Skeletal muscle satellite cell (primary cell): ENCODE data around the gene URI1. TPM values are rescaled to one million over a fixed set of nuclear protein-coding genes. Genes with fewer than 3 reads are reported as not detected.
"Not testable (repeated sequence)": the region's sequence is repeated elsewhere in the genome, so short reads cannot be mapped to it uniquely, and the experiment has no call there.

Experiments used
- H3K27me3 ChIP-seq: 2 replicates; pipeline ENCODE4 v1.7.0; 2013; ENCODE audit warnings: low read length; ENCODE audit not compliant: control insufficient read depth, insufficient read depth
- H3K36me3 ChIP-seq: 2 replicates; pipeline ENCODE4 v1.7.0; 2013; ENCODE audit warnings: mild to moderate bottlenecking, control low read depth, low read length; ENCODE audit not compliant: insufficient read depth
- H3K4me1 ChIP-seq: 2 replicates; pipeline ENCODE4 v1.7.0; 2013; ENCODE audit warnings: low read length; ENCODE audit not compliant: control insufficient read depth, insufficient read depth
- H3K4me2 ChIP-seq: 2 replicates; pipeline ENCODE4 v1.7.0; 2013; ENCODE audit warnings: mild to moderate bottlenecking, low read length
- H3K4me3 ChIP-seq: 2 replicates; pipeline ENCODE4 v1.7.0; 2013; ENCODE audit warnings: low read length
- H3K9ac ChIP-seq: 2 replicates; pipeline ENCODE4 v1.7.0; 2013; ENCODE audit warnings: mild to moderate bottlenecking, low read depth, low read length, moderate library complexity
- H3K9me3 ChIP-seq: replicated peaks from 2 replicates; pipeline ENCODE4 v1.7.0; 2013; ENCODE audit warnings: mild to moderate bottlenecking, control low read depth, low read length
- total RNA-seq: library from RNA; depleted of rRNA; stranded (reverse); fragments of >200 nt; gene quantifications from 2 replicates; pipeline ENCODE4 v1.2.3, GENCODE V29; 2012; rRNA removed

Gene URI1, protein sequence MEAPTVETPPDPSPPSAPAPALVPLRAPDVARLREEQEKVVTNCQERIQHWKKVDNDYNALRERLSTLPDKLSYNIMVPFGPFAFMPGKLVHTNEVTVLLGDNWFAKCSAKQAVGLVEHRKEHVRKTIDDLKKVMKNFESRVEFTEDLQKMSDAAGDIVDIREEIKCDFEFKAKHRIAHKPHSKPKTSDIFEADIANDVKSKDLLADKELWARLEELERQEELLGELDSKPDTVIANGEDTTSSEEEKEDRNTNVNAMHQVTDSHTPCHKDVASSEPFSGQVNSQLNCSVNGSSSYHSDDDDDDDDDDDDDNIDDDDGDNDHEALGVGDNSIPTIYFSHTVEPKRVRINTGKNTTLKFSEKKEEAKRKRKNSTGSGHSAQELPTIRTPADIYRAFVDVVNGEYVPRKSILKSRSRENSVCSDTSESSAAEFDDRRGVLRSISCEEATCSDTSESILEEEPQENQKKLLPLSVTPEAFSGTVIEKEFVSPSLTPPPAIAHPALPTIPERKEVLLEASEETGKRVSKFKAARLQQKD
- 52.6 and 80.9 TPM in 2 replicates for total RNA-seq

DNA sequence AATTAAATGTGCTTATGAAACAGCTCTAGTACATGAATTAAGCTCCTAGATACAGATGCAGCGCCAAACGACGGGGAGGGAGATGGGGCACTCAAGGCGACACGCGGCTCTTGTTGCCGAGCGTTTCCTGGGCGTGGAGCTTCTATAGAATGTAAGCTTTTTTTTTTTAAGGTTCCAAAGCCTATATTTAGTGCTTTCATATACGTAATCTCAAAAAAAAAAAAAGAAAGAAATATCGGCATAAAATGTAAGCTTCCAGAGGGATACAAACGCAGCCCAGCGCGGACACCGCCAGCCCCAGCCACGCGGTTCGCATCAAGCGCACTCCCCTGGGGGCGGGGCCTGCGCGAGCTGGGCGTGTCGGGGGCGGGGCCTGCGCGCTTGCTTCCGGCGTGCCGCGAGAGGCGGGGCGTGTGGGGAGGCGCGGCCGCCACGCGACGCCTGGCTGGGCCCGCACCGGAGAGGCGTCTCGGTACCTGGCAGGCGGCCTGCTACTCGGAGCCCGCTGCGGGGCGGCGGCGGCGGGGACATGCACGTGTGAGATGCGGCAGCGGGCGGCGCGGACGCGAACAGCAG, at the start of gene URI1:
Gene URI1, plus strand, starts transcription at position 412 of the 576 bp plus-strand sequence. CDS start 309 bp downstream, outside the sequence.
- peaks cover 21% of the 10 kb centered on the region for H3K4me1 ChIP-seq

GRCh38 chr19:29893606-29894284, 48.3 kb upstream of the URI1 start:
- Histone ChIP-seq H3K27me3 (no peaks in the 10 kb centered on the region), H3K9me3 (no peaks in the 10 kb centered on the region), H3K4me2 (no peak overlapping the region), H3K4me3 (no peak overlapping the region), H3K4me1 (no peaks in the 10 kb centered on the region), H3K9ac (no peak overlapping the region), H3K36me3 (no peaks in the 10 kb centered on the region)

More for the DNA sequence above, at the start of gene URI1:
- Histone ChIP-seq H3K27me3 (no peaks in the 10 kb centered on the region), H3K4me2 (peak within 1 kb of the TSS; percentile 84), H3K9me3 (no peaks in the 10 kb centered on the region), H3K36me3 (no peaks in the 10 kb centered on the region), H3K4me3 (peak within 1 kb of the TSS; percentile 88), H3K9ac (peak within 1 kb of the TSS; percentile 83)

DNA sequence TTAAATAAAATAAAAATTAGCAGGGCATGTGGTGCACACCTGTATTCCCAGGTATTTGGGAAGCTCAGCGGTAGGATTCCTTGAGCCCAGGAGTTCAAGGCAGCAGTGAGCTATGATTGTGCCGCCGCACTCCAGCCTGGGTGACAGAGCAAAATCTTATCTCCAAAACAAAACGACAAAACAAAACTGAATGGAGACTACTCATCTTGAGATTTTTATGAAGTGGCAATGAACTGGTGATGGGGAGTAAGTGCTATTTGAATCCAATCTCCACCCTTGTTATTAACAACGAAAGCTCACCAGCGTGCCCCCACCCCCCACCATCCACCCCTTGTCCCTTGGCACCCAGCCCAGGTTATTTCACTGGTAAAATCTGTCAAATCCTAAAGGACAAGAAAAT, 45.2 kb upstream of the URI1 start:
- no peak overlapping the region for H3K4me3 ChIP-seq
- no peak overlapping the region for H3K9ac ChIP-seq
- no peaks in the 10 kb centered on the region for H3K27me3 ChIP-seq
- H3K4me2 ChIP-seq, result no peak overlapping the region
- no peaks in the 10 kb centered on the region for H3K36me3 ChIP-seq
- H3K9me3 ChIP-seq, result no peaks in the 10 kb centered on the region
- H3K4me1 ChIP-seq, result no peaks in the 10 kb centered on the region

DNA sequence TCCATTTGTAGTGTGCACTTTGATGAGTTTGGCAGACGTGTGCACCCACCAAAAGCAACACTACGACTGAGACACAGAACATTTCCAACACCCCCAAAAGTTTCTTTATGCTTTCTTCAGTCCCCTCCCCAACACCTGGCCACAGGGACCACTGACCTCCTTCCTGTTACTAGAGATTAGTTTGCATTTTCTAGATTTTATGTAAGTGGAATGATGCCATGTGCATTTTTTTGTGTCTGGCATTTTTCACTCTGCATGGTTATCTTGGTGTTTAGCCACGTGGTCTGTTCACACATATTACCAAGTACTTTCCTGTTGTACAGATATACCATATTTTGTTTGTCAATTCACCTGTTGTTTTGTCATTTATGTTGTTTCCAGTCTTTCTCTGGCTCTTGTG, 44.6 kb upstream of the URI1 start:
- no peaks in the 10 kb centered on the region for H3K4me1 ChIP-seq
- H3K9me3 ChIP-seq, result no peaks in the 10 kb centered on the region

GRCh38 chr19:29904017-29904416, 38.0 kb upstream of the URI1 start:
- Histone ChIP-seq H3K27me3 (no peaks in the 10 kb centered on the region), H3K4me3 (no peak overlapping the region), H3K4me2 (no peak overlapping the region), H3K9ac (no peak overlapping the region), H3K9me3 (no peaks in the 10 kb centered on the region), H3K36me3 (no peaks in the 10 kb centered on the region), H3K4me1 (no peaks in the 10 kb centered on the region)

More for the DNA sequence above, 44.6 kb upstream of the URI1 start:
- Histone ChIP-seq H3K27me3 (no peaks in the 10 kb centered on the region), H3K36me3 (no peaks in the 10 kb centered on the region), H3K9ac (no peak overlapping the region), H3K4me3 (no peak overlapping the region), H3K4me2 (no peak overlapping the region)

- no peak overlapping the region for H3K4me3 ChIP-seq
These were observed 32.8 kb upstream of the URI1 start for GRCh38 chr19:29908963-29909944.

DNA sequence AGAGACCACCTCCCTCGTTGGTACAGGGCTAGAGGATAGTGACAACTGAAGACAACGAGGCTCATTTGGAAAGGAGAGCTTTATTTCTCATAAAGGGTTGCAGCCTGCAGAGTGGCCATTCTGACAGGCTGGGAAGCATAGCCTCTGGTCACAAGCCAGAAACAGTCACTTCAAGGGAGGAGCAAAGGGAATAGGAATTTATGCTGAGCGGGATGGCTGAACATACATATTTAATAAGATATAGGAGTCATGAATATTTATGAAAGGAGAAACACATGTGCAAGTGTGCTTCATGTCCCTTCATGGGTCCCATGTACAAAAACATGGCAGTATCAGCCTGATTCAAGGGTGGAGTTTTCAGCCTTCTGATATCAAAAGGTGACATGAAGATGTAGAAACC, 27.1 kb upstream of the URI1 start:
- peaks cover 5% of the 10 kb centered on the region for H3K27me3 ChIP-seq
- H3K4me2 ChIP-seq, result no peak overlapping the region
- H3K36me3 ChIP-seq, result no peaks in the 10 kb centered on the region
- H3K9ac ChIP-seq, result no peak overlapping the region
- H3K4me1 ChIP-seq, result no peaks in the 10 kb centered on the region
- no peak overlapping the region for H3K4me3 ChIP-seq
- no peaks in the 10 kb centered on the region for H3K9me3 ChIP-seq

More at GRCh38 chr19:29908963-29909944, 32.8 kb upstream of the URI1 start:
- H3K4me2 ChIP-seq, result no peak overlapping the region
- no peak overlapping the region for H3K9ac ChIP-seq
- peaks cover 5% of the 10 kb centered on the region for H3K27me3 ChIP-seq
- H3K4me1 ChIP-seq, result no peaks in the 10 kb centered on the region
- H3K36me3 ChIP-seq, result no peaks in the 10 kb centered on the region
- no peaks in the 10 kb centered on the region for H3K9me3 ChIP-seq

- not testable (repeated sequence) for H3K4me3 ChIP-seq, H3K27me3 ChIP-seq, H3K36me3 ChIP-seq, H3K4me2 ChIP-seq, H3K9me3 ChIP-seq, H3K4me1 ChIP-seq, H3K9ac ChIP-seq
These were observed 26.2 kb upstream of the URI1 start for GRCh38 chr19:29915832-29916231.

DNA sequence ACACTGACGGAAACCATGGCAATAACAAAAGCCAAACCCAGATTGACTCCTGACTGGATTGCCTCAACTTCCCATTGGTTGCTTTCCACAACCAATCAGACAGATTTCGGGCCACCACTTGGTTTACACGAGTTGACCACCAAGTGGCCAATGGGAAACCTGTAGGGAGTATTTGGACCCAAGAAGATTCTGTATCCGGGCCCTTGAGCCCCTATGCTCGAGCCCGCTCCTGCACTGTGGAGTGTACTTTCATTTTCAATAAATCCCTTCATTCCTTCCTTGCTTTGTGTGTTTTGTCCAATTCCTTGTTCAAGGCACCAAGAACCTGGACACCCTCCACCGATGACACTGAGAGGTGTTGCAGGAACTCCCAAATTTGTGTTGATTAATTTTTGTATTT, 24.1 kb upstream of the URI1 start:
- H3K36me3 ChIP-seq, result no peaks in the 10 kb centered on the region
- H3K9me3 ChIP-seq, result no peaks in the 10 kb centered on the region
- H3K4me2 ChIP-seq, result no peak overlapping the region
- no peak overlapping the region for H3K4me3 ChIP-seq
- H3K27me3 ChIP-seq, result peaks cover 5% of the 10 kb centered on the region
- H3K9ac ChIP-seq, result no peak overlapping the region
- H3K4me1 ChIP-seq, result no peaks in the 10 kb centered on the region

- Histone ChIP-seq H3K4me3 (no peak overlapping the region), H3K4me2 (no peak overlapping the region), H3K9ac (no peak overlapping the region), H3K27me3 (no peaks in the 10 kb centered on the region), H3K36me3 (no peaks in the 10 kb centered on the region), H3K4me1 (no peaks in the 10 kb centered on the region), H3K9me3 (no peaks in the 10 kb centered on the region)
These were observed 23.1 kb upstream of the URI1 start for GRCh38 chr19:29918891-29919290.
